Kasumi-1 (cell line): ENCODE measurements around the gene KIFC3.
"Not testable (repeated sequence)": the region's sequence is repeated elsewhere in the genome, so short reads cannot be mapped to it uniquely, and the experiment has no call there.

ENCODE experiments used
- DNase-seq, 2 experiments: peaks; one replicate each; lab custom pipeline; 2025; lab: John Stamatoyannopoulos, UW

KIFC3 gene

DNA sequence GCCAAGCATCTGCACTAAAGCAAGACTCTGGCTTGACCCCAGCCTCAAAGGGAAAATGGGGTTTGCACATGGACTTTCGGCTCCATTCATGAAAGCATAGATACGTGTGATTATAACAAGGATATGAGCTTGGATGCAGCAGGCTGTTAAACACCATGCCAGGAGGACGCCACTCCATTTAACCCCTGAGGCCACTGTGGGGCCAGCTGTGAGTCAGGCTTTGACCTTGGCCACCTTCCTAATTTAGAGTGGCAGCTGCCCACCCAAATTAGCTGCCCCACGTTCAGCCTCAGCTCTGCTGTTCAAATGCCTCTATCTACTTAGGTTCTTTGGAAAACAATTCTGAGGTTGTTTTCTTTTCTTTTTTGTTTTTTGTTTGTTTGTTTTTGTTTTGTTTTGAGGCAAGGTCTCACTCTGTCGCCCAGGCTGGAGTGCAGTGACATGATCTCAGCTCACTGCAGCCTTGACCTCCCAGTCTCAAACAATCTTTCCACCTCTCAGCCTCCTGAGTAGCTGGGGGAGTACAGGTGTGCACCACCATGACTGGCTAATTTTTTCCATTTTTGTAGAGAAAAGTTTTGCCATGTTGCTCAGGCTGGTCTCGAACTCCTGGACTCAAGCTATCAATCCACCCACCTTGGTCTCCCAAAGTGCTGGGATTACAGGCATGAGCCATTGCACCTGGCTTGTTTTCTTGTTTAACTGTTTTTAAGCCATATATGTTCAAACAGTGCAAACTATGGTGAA is 23.2 kb upstream of the KIFC3 start:
- no peak for DNase-seq

DNA sequence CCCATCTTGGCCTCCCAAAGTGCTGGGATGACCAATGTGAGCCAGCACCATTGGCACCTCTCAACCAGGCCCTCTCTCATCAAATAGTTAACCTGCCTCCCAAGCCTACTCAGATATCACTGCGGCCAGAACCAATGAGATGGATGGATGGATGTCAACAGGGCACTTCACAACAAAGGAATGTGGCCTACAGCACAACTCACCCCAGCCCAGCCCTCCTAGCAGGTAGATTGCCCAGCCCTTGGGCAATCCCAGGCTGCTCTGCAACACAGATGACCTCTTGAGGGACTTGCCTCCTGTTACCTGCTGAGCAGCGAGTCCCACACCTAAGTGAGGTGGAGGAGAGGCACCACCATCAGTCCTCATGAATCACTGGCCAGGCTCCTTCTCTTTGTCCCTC is 22.6 kb upstream of the KIFC3 start:
- no peak for DNase-seq

DNA sequence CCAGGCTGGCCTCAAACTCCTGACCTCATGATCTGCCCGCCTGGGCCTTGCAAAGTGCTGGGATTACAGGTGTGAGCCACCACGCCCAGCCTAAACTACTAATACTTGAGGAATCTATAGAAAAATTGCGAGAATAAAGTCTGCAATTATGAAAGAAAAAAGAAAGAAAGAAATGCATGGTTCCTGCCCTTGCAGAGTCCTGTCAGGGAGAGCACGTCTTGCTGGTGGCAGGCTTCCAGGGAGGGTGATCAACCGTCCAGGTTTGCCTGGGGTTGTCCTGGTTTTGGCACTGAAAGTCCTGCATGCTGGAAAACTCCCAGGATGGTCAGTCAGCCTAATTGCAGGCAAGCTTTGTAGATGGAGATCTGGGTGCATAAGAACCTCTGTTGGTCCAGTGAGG is 21.5 kb upstream of the KIFC3 start:
- no peak for DNase-seq

DNA sequence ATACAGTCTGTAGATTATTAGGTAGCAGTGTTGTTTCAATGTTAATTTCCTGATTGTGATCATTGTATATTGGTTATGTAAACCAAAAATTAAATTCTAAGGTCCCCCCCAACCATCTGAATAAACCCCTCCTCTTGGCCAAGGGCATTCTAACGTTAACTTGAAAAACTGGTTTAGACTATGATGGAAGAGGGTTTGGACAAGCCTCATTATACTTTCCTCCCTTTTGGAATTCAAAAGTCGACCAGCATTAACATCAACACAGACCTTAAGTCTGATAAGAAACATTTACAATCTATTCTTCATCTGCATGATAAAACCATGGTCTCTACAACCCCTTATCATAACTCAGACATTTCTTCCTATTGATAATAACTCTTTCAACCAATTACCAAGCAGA is 20.6 kb upstream of the KIFC3 start:
- no peak for DNase-seq

DNA sequence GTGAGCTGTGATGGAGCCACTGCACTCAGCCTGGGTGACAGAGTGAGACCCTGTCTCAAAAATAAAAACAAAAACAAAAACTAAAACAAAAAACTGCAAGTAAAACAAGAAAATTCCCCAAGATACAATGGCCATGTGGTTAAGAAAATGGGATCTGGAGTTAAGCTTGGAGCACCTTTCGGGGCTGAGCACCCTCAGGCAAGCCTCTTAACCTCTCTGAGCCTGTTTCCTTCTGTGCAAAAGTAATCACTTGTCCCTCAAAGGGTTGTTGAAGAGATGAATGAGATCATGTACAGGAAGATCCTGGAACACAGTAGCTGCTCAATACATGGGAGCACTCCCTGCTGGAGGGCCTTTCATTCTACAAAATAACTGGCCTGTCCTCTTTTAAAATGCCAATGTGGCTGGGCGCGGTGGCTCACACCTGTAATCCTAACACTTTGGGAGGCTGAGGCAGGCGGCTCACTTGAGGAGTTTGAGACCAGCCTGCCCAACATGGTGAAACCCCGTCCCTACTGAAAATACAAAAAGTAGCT is 19.8 kb upstream of the KIFC3 start:
- no peak for DNase-seq

DNA sequence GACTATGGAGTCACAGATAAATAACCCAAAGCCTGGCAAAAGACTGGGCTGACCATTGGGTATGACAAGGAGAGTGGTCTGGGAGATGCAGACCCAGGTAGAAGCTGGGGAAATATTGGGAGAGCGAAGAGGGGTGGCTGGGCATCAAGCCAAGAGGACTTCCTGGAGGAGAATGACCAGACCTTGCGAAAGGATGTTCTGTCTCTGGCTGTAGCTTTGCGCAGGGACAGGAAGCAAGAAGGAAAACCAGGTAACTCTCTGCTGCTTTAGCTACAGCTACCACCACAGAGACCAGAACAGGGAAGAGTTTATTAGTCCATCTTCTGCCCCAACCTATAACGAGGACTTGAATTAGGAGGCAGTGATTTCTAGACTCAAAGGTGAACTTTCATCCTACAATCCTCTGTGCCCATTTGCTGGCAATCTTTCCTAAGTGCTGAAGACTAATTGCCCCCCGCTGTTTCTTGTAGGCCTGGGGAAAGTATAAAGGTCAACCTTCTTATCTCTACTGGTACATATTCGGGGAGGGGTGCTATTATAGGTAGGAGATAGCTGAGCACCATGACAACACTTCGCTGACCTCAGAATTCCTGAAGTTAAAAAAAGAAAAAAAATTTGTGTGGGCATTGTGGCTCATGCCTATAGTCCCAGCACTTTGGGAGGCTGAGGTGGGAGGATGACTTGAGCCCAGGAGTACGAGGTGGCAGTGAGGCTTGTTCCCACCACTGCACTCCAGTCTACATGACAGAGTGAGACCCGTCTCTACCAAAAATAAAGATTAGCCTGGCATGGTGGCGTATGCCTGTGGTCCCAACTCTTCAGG is 19.1 kb upstream of the KIFC3 start:
- DNase-seq: no peak

DNA sequence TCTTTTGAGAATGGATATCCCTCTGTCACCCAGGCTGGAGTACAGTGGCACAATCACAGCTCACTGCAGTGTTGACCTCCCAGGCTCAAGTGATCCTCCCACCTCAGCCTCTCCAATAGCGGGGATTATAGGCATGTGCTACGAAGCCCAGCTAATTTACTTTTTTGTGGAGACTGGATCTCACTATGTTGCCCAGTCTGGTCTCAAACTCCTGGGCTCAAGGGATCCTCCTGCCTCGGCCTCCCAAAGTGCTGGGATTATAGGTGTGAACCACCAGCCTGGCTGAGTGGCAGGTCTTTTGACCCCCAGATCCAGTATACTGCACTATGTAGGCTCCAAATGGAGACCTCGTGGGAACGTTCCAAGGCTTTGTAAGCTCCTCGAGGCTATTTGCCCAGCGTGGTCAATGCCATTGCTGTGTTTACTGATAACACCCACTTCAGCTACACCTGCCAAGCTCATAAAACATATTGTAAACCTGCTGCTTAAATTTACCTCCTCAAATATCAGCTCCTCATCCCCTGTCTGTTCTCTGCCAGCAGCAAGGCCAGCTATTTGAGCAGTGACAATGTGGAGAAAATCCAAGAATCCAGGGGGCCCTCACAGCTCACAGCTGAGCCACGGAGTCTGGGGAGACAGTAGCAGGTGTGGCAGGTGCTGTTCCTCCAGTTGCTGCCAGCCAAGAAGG is 16.2 kb upstream of the KIFC3 start:
- DNase-seq: no peak

DNA sequence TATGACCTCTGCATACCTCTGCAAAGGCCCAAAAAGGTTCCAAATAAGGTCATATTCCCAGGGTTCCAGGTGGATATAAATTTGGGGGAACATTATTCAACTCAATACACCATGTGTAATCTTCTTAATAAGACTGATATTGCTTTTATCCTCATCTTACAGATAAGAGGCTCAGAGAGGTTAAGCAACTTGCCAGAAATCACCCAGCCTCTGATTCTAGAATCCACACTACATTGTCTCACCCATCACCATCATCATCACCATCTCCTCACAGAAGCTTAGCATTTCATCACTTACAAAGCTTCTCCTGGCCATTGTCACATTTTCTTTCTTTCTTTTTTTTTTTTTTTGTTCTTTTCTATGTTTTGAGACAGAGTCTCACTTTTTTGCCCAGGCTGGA is 15.4 kb upstream of the KIFC3 start:
- DNase-seq: no peak

DNA sequence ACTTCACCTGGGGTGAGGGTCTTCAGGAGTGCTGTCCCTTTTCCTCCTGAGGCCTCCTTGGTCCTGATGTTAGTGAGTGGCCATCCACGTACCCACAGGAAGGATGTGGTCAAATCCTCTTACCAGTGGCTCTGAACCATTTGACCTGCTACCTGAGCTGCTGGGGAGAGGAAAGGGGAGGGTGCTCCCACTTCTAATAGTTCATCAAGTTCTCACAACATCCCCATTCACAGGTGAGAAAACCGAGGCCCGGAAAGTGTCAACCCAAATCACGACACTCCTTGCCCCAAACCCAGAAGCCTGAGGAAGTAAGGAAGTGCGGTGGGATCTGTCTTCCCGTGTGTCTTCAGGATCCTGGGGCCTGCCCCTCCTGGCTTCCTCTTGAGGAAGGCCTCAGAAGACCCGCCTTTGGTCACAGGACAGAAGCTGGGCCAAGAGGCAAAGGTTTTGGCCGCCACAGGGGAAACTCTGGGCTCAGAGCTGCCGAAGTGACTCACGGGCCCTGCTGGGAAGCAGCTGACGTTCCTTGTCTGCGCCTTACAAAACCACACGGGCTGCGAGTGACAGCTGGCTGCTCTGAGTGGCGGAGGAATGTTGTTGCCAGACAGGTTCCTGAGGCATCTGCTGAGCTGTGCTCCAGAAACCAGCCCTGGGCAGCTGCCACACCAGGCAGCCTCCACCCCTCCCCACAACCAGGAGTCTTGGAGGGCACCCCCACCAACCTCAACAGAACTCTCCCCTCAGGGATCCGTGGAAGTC is 13.9 kb upstream of the KIFC3 start:
- DNase-seq: peak; percentile 81

DNA sequence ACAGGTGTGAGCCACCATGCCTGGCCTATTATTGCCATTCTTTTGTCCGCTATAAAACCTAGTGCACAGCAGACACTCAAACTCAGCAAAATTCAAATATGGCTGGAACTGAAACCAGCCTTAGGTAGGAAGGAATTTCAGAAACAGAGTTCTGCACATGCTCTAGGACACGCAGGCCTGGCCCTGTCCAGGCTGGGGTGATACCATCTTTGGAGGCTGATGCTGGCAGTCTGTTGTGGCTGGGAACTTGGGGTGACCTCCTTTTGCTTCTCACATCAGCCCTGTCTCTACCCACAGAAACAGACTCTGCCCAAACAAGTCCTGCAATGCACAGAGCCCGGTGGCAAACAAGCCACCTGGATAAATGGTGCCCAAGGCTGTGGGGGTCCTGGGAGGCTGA is 12.6 kb upstream of the KIFC3 start:
- no peak for DNase-seq

DNA sequence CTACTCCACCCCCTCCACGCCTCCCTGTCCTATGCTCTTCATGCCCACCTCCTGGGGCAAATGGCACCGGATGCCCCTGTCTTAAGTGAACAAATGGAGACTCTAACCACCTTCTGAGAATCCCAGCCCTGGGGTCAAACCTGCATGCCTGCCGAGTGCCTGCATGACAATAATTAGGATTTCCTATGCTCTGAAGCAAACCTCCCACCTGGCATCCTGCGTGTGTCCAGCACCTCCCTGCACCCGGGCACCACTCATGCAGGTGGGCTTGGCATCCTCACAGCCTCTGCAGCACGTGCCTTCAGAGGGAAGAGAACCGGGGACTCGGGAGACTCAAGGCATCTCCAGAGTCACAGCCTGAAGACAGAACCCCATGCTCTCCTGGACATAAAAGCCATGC is 11.2 kb upstream of the KIFC3 start:
- no peak for DNase-seq

DNA sequence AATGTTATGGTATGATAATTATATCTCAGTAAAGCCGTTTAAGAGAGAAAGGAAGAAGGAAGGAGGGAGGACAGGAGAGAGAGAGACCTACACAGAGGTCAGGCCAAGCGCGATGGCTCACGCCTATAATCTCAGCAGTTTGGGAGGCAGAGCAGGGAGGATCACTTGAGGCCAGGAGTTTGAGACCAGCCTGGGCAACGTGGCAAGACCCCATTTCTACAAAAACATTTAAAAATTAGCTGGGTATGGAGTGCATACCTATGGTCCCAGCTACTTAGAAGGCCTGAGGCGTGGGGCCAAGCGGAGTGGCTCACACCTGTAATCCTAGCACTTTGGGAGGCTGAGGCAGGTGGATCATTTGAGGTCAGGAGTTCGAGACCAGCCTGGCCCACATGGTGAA is 9.0 kb upstream of the KIFC3 start:
- DNase-seq: not testable (repeated sequence)

DNA sequence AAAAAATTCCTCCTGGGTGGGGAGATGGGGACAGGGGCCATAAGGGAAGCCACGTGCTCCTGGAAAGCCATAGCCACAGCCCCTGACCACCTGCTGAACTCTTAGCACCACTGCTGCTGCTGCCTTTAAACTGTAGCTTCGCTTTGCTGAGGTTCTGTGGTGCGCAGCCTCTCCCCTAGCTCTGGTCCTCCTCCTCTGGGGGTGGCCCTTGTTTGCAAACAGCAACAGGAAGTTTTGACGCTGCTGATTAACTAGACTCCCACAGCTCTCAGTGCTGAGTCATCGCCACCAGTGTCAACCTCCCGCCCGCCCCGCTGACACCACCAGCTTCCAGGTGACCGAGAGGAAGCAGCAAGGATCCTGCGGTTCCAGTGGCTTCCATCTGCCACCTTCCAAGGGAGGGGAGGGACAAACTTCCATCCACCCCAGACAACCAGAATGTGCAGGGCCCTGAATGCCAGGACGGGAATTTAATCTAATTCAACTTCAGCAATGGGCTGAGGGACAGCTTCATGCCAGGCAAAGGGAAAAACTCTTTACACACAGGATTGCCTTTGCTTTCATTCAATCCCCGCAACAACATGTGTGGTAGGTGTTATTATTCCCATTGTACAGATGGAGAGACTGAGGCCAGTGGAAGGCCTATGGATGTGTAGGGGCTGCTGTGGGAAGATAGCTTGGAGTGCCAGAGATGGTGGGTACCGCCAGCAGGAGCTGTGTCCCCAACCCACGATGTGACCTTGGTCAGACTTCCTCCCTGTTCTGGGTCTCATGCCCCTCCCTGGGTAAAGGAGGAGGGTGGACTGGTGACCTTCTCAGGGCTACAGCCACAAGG is 8.1 kb upstream of the KIFC3 start:
- peak; percentile 70 to 78 for DNase-seq

DNA sequence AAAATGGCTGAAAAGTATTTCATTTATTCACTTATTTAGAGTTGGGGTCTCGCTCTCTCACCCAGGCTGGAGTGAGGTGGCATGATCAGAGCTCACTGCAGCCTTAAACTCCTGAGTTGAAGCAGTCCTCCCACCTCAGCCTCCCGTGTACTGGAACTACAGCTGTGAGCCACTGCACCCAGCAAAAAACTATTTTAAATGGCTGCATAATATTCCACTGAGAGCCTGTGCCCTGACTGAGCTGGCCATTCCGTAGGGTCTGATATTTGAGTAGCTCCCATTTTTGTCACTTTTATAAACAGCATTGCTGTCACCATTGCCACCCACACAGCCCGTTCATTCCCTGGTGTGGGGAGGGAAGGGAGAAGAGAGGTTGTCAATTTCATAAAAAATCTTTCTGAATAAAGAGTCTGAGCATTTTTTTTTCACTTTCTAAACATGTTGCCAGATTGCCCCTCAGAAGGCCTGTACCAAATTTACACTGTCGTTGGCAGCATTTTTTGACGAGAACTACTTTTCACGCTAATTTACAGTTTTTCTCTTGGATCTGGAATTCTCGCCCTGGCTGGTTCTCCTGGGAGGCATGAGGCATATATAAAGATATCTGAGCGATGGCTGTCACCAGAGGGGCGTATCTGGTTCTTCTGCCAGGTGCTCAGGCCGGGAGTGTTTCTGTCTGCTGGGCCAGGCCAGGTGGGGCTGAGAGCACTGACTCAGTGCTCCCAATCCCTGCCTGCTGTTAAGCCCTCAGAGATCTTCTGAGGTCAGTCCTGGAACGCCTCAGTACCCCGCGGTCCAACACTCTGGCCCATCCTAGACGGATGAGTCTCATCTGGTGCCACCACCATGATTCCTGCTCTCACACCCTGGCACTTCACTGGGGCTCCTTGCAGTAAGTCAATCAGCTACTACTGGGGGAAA is 7.2 kb upstream of the KIFC3 start:
- DNase-seq: no peak

DNA sequence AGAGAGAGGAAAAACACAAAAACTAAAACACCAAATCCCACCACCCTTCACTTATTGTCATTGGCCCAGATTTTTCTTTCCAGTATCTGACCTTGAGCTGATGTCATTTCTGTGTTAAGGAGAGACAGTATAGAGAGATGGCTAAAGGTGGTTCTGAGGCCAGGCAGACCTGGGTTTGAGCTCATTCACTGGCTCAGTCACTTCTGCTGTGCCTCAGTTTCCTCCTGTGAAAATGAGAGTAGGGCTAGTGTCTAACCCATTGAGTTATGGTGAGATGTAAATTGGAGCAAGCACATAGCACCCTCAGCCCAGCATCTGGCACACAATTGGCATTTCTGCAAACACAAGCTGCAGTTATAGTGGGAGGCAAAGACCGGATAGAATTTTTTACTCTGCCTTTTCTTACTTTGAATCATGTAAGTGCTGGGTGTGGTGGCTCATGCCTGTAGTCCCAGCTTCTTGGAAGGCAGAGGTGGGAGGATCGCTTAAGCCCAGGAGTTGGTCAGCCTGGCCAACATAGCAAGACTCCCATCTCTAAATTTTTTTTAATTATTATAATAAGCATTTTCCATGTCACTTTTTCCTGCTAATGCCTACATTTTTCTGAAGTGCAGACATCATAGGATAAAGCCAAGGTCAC is 6.4 kb upstream of the KIFC3 start:
- no peak for DNase-seq

DNA sequence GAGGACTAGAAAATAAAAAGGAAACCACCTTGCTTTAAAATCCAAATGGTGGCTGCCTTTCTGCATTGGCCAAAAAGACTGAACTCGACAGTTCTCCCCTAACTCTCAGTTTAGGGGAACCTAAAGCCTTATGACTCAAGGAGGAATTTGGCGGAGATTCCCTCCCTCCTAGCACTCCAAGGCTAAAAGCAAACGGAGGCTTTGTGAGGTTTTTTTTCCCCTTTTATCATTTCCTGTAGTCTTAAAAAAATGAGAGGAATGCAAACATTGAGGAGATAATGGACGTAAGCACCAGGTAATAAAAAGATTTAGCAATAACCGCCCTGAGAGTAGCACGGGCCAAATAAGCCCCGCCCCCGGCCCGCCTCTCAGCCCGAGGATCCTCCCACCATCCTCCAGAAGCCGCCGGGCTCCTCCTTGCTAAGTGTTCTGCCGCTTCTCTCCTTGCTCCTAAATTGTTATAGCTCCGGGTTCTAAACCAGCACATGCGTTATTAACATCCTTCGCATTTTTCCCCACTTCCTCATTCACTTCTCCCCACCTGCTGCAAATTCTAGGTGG is 5.8 kb upstream of the KIFC3 start:
- DNase-seq: peak; percentile 58 to 78

DNA sequence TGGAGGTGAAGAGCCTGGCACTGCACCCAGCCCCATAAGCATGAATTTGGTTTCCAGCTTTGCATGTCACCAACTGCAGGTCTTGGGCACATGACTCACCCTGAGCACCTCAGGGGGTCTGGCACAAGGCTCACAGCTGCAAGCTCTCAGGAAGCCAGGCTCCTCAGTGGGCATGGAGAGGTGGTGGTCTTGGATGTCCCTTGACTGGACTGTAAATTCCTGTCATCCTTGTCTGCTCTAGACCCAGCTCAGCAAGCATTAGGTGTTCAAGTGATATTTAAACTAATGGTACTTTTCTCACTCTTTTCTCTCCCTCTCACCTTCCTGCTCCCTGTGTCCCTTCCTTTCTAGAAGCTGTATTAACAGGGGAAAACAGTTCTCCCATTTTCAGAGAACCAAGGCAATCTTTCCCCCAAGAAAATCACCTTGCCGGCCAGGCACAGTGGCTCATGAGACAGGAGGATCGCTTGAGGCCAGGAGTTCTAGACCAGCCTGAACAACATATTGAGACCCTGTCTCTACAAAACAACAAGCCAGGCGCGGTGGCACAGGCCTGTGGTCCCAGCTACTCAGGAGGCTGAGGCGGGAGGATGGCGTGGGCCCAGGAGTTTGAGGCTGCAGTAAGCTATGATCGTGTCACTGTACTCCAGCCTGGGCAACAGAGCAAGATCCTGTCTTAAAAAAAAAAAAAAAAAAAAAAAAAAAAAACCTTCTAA is 5.1 kb upstream of the KIFC3 start:
- DNase-seq: no peak

DNA sequence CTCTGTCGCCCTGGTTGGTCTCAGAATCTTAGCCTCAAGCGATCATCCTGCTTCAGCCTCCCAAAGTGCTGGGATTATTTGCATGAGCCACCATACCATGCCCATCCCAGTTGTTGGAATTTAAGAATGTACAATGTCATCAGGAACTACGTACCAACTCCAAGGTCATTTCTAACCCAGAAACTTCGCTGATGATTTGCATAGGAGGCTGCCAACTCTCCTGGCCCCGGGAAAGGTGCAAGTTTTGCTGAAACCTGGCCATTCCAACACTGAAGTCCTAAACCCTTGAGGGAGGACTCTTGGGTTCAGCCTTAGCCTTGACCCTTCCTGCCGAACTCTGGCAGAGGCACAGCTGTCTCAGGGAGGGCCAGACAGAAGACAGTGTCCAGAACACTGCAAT is 2.9 kb upstream of the KIFC3 start:
- no peak for DNase-seq
